AG04450 (cell line): Measurements from ENCODE around the gene RNF181. TPM values are rescaled to one million over a fixed set of nuclear protein-coding genes. Genes with fewer than 3 reads are reported as not detected.
A peak's percentile ranks its signal among the peaks of the same experiment; 100 is the strongest.

Experiments
- CTCF ChIA-PET: fragments of 300-600, 350-600 bp; formaldehyde crosslinking; extraction: SDS; loops from one replicate; lab custom pipeline; 2022; ENCODE audit warnings: antibody characterized with exemption, inconsistent platforms; lab: Charles Lee
- POLR2A ChIA-PET: fragments of 350-600 bp; formaldehyde crosslinking; extraction: SDS; loops from one replicate; lab custom pipeline; 2021; ENCODE audit warnings: antibody characterized with exemption, inconsistent platforms; lab: Yijun Ruan, JAX
- DNase-seq: peaks from one replicate; pipeline ENCODE4 v3.0.0-alpha.2; 2011; ENCODE audit warnings: low read depth, low spot score
- H3K27ac ChIP-seq: one replicate; pipeline ENCODE4 v1.5.1; 2012; ENCODE audit warnings: low read depth, low read length, control low read depth
- H3K27me3 ChIP-seq: one replicate; pipeline ENCODE4 v1.6.0; 2012; ENCODE audit warnings: low read length; ENCODE audit not compliant: control insufficient read depth, insufficient read depth
- H3K4me3 ChIP-seq: 2 replicates; pipeline ENCODE4 v1.5.1; 2011; ENCODE audit warnings: mild to moderate bottlenecking, low read depth, low read length, control low read depth
- H3K9me3 ChIP-seq: 2 replicates; pipeline ENCODE4 v1.5.1; 2012; ENCODE audit warnings: low read length; ENCODE audit not compliant: control insufficient read depth, insufficient read depth
- polyA plus RNA-seq: library from polyadenylated mRNA; depleted of rRNA; stranded (reverse); fragments of >200 nt; gene quantifications from 2 replicates; pipeline ENCODE4 v1.2.3, GENCODE V29; 2011
- TF ChIP-seq, protein P1 (sequence below): IDR thresholded peaks from 2 replicates; pipeline ENCODE4 v1.5.1; 2011; ENCODE audit warnings: low read depth, low read length, control low read depth, inconsistent platforms

Gene RNF181
- polyA plus RNA-seq, 1 experiment: 260 TPM

DNA sequence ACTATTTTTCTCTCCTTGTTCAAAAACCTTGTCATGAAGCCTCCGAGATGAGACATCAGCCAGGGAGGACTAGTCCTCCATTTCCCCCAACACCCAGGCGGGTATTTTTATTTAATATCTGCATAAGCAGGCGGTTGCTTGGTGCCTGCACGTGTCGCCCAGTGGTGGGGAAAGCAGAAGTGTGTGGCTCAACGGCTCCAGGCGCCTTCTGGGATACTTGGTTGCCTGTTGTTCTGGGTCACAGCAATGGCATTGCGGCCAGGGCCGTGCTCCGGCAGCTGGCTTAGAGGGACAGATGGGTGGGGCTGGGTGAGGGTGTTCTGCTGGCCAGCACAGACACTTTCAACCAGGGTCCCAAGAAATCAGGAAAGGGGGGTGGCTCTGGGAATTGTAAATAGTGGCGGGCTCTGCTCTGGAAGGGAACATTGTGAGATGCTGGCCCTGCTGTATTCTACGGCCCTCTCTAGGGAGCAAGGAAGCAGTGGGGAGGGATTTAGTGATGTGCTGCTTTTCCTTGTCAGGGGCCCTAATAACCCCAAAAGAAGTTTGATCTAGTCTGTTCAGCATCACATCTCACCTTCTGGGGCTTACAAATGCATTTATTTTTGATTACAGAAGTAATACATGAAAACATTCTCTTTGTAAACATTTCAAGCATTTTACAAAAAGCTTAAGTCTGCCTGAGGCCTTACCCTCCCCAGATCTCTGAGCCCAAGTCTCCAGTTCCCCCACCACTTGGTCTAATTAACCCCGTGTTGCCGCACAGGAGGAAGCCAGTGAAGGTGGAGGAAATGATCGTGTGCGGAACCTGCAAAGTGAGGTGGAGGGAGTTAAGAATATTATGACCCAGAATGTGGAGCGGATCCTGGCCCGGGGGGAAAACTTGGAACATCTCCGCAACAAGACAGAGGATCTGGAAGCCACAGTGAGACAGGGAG is 17.0 kb upstream of the RNF181 start:
- Histone ChIP-seq H3K27ac (peak overlapping the region; percentile 11), H3K4me3 (no peak overlapping the region), H3K27me3 (peaks cover 1% of the 10 kb centered on the region), H3K9me3 (no peaks in the 10 kb centered on the region)
- POLR2A ChIA-PET: no interaction called here
- CTCF ChIA-PET: interaction anchor here (1.6 kb wide), 1 partner anchor 19 kb away, joined by 3 read pairs; no protein-coding TSS in a partner anchor
- DNase-seq: no peak
- TF ChIP-seq, protein P1, sequence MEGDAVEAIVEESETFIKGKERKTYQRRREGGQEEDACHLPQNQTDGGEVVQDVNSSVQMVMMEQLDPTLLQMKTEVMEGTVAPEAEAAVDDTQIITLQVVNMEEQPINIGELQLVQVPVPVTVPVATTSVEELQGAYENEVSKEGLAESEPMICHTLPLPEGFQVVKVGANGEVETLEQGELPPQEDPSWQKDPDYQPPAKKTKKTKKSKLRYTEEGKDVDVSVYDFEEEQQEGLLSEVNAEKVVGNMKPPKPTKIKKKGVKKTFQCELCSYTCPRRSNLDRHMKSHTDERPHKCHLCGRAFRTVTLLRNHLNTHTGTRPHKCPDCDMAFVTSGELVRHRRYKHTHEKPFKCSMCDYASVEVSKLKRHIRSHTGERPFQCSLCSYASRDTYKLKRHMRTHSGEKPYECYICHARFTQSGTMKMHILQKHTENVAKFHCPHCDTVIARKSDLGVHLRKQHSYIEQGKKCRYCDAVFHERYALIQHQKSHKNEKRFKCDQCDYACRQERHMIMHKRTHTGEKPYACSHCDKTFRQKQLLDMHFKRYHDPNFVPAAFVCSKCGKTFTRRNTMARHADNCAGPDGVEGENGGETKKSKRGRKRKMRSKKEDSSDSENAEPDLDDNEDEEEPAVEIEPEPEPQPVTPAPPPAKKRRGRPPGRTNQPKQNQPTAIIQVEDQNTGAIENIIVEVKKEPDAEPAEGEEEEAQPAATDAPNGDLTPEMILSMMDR: no peak

DNA sequence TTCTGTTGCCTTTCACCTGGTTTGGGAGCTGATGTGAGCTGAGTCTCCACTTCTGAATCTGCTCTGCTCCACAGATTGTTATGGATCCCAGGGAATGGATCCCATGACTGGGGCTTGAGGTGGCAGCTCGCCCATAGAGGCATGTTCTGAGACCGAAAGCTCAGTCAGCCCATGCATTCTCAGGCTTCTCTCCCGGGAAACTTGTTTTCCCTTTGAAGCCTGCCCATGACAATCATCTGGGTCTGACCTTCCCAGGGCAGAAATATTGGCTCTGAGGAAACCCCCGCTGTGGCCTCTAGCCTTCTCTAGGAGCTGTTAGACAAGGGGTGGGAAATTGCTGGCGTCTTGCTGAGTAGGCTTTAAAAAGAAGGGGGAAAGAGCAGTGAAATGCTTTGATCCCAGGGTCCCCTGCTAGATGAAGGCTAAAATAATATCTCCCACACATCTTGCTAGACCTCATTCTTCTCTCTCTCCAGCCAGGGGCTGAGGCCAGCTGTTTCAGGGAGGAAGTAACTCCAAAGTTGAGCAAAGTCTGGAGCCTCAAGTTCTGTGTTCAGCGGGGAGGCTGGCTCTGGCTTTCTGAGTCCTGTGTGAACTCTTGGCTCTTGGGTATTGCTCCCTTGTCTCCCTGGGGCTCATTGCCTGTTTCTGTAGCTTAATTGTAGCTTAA is 16.1 kb upstream of the RNF181 start:
- no peak overlapping the region for H3K4me3 ChIP-seq
- H3K27me3 ChIP-seq: no peaks in the 10 kb centered on the region
- TF ChIP-seq, protein P1: no peak
- POLR2A ChIA-PET: no interaction called here
- CTCF ChIA-PET: interaction anchor here (0.7 to 1.6 kb wide), 2 partner anchors 19 to 27 kb away, joined by 3 read pairs; no protein-coding TSS in a partner anchor
- H3K27ac ChIP-seq: peak overlapping the region; percentile 11
- DNase-seq: no peak
- no peaks in the 10 kb centered on the region for H3K9me3 ChIP-seq

DNA sequence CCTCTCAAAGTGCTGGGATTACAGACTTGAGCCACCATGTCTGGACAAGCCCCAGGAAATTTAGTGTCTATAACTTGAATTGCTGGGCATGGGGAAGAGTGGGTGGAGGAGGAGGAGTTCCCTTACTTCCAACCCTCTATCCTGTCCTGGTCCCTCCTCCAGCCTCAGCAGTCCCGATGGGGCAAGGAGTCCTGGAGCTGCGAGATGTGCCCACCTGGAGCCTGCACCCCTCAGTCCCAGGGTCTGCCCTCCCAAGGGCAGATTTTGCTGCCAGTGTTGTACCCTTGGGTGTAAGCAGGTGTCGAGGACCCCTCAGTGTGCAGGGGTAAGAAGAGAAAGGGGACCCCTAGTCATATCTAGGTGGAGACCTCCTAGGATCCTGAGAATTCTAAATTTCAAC is 15.3 kb upstream of the RNF181 start:
- H3K27me3 ChIP-seq: no peaks in the 10 kb centered on the region
- ChIA-PET POLR2A (no interaction called here), CTCF (no interaction called here)
- H3K9me3 ChIP-seq: no peaks in the 10 kb centered on the region
- DNase-seq: no peak
- TF ChIP-seq, protein P1: no peak
- H3K4me3 ChIP-seq: no peak overlapping the region
- H3K27ac ChIP-seq: no peak overlapping the region

DNA sequence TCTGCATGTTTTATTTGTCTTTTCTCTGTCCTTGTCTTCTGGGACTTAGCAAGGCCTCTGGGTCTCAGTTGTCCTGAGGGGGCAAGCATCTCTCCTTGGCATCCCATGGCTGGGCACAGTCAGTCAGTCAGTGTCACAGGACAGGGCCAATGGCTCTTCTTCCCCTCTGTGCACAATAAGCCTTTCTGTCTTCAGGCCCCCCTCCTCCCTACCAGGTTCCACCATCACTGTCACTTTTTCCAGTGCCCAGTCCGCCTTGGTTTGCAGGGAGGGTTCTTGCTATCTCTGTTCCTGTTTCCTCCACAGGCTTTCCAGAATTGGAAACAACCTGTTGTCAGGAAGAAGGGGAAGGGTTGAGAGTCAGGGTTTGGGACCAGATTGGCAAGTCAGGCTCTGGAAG is 13.1 kb upstream of the RNF181 start:
- H3K9me3 ChIP-seq: no peaks in the 10 kb centered on the region
- H3K27ac ChIP-seq: no peak overlapping the region
- no peak for DNase-seq
- ChIA-PET CTCF (no interaction called here), POLR2A (no interaction called here)
- H3K4me3 ChIP-seq: no peak overlapping the region
- no peaks in the 10 kb centered on the region for H3K27me3 ChIP-seq
- TF ChIP-seq, protein P1: no peak
